ENCODE data around the gene CD99L2.

Gene CD99L2

GRCh38 chrX:150761176-150761818 lies 137.2 kb downstream of the CD99L2 start:
- DNase-seq: no peak

DNA sequence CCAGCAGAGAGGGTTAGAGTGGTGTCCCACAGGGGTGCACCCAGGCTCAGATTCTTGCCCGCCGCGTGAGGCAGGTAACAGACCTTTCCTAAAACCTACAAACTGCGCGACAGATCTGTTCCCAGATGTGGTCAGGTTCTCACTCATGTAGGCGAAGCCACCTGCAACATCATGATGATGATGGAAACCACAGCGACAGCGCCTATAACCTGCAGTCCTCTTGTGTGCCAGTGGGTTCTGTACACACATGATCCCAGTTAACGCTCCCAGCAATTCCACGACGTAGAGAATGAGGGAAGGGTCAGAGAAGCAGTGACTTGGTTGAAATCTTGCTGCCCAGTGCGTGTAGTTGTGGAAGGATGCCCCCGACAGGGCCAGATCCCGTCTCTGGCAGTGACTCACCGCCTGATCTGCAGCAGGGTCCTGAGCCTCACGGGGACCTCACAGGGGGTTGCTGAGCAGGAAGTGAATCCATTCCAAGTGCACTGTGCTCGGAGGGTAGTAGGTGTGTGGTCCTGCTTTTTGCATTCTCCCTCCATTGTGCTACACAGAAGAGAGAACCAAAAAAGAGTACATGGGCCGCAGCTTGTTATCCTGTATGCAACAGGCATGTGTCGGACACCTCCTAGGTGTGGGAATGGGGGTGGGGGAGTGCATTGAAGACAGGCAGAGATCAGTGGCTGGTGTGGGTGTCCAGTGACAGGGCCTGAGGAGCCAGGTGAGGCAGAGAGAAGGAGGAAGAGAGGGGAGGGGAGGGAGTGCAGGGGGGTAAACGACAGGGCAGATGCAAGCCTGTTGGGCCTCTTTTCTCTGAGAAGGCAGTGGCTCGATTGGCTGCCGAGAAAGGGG lies 138.7 kb downstream of the CD99L2 start:
- no peak for DNase-seq

DNA sequence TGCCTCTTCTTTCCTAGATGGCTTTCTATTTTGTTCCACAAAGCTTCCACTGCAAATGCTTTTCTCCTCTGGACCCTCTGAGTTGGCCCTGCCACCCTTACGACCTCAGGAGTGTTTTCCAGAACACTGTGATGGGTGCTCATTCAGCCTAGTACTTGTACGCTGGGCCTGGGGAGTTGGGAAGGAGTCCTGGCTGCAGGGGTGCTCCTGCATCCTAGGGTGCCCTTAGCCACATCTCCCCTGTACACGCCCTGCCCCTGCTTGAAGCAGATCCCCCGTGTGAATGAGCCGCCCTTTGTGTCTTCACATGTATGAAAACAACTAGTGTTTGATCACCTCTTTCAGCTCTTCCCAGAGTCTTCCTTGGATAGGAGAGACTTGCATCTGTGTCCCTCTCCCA lies 141.1 kb downstream of the CD99L2 start:
- no peak for DNase-seq

GRCh38 chrX:150753968-150754367 lies 144.5 kb downstream of the CD99L2 start:
- DNase-seq: no peak

DNA sequence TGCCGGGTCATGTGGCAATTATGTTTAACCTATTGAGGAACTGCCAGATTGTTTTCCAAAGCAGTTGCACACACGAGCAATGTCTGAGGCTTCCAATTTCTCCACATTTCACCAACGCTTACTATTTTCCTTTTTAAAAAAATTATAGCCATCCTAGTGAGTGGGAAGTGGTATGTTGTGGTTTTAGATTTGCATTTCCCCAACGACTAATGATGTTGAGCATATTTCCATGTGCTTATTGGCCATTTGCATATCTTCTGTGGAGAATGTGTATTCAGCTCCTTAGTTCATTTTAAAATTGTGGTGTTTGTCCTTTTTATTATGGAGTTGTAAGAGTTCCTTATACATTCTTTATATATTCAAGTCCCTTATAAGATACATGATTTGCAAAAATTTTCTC lies 145.1 kb downstream of the CD99L2 start:
- DNase-seq: no peak

GRCh38 chrX:150752124-150752523 lies 146.3 kb downstream of the CD99L2 start:
- DNase-seq: no peak

DNA sequence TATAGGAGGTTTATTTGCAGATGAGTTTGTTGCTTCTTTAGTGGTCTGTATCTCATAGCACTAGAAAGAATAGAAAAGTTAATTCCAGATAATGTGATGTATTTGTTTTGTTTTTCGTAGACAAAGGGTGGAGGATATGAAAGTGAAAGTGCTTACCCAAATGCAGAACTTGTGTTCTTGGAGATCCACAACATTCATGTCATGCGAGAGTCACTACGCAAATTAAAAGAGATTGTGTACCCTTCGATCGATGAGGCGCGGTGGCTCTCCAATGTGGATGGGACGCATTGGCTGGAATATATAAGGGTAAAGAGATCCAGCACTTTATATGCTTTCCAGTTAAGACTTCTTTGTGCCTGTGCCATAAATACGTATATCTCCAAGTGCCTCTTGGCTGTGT lies 162.0 kb downstream of the CD99L2 start:
- DNase-seq: no peak

GRCh38 chrX:150731795-150732194 lies 166.7 kb downstream of the CD99L2 start:
- peak; percentile 2 for DNase-seq

- DNase-seq: no peak
Measured at GRCh38 chrX:150730719-150731118, 167.7 kb downstream of the CD99L2 start.

DNA sequence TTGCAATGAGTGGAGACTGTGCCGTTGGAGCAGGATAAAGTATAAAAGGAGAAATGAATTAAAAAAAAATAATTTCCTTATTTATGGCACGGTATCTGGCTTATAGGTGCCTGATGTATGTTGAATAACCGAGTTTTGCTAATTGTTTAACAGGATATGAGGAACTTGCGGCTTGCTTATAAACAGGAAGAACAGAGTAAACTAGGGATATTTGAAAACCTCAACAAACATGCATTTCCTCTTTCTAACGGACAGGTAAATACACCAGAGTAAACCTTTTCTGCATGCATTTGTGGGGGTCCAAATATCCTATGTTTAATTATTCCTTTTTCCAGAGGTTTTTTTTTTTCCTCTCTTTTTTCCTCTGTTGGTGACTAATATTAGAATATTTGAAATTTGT lies 168.5 kb downstream of the CD99L2 start:
- DNase-seq: no peak

DNA sequence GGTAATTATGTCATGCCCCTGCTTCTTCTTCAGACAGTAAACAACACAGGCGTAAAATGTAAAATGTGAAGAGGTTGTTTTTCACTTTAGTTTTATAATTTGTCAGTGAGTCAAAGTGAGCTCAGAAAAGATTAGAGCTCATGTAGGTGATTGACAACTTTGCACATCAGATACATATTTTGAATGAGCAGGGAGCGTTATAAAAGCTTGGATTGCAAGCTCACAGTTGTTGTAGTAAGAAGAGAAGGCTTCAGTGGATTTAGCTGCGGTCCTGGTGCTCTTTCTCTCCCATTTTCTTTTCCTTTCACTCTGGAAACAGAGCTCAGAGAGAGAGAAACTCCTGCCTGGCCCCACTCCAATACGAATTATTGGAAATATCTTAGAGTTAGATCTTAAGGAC lies 178.8 kb downstream of the CD99L2 start:
- no peak for DNase-seq
